K562 (cell line): ENCODE data around the gene RRP9. TPM values are rescaled to one million over a fixed set of nuclear protein-coding genes. Genes with fewer than 3 reads are reported as not detected.
A peak's percentile ranks its signal among the peaks of the same experiment; 100 is the strongest.

Source experiments
- CSDE1 ChIP-seq, 2 experiments: fragments of 450-650 bp; IDR thresholded peaks; 2 replicates each; pipeline ENCODE4 v1.6.1; 2016; ENCODE audit warnings: mild to moderate bottlenecking in 1 of 2
- ETV1 ChIP-seq: fragments of 450-650 bp; conservative IDR thresholded peaks from 2 replicates; pipeline ENCODE4 v1.6.1; 2016; ENCODE audit warnings: missing genetic modification characterization, control low read depth, low read depth, missing compliant biosample characterization
- FIP1L1 ChIP-seq: fragments of 200-400 bp; formaldehyde crosslinking; IDR thresholded peaks from 2 replicates; pipeline ENCODE4 v1.6.1; 2018; ENCODE audit warnings: mild to moderate bottlenecking, low read depth, low read length; ENCODE audit not compliant: poor library complexity, severe bottlenecking
- HDAC6 ChIP-seq: IDR thresholded peaks from 2 replicates; pipeline ENCODE4 v1.6.1; 2012; ENCODE audit warnings: low read depth, mild to moderate bottlenecking, control low read depth, inconsistent platforms, low read length, moderate library complexity
- HDAC8 ChIP-seq: fragments of 450-650 bp; IDR thresholded peaks from 2 replicates; pipeline ENCODE4 v1.6.1; 2016; ENCODE audit warnings: mild to moderate bottlenecking, missing genetic modification characterization, moderate library complexity, missing compliant biosample characterization
- HMG20B ChIP-seq: fragments of 250-450 bp; sonication (Bioruptor Pico); IDR thresholded peaks from 2 replicates; pipeline ENCODE4 v1.5.0; 2021; ENCODE audit warnings: mild to moderate bottlenecking
- MTA3 ChIP-seq: fragments of 450-650 bp; formaldehyde crosslinking; IDR thresholded peaks from 2 replicates; pipeline ENCODE4 v1.6.1; 2017; ENCODE audit warnings: mild to moderate bottlenecking, borderline replicate concordance
- NELFE ChIP-seq: IDR thresholded peaks from 2 replicates; pipeline ENCODE4 v1.6.1; 2011; ENCODE audit warnings: mild to moderate bottlenecking; ENCODE audit not compliant: insufficient read depth, insufficient read length
- NFATC3 ChIP-seq: fragments of 450-650 bp; IDR thresholded peaks from 2 replicates; pipeline ENCODE4 v1.6.1; 2017; ENCODE audit warnings: mild to moderate bottlenecking
- NFE2L1 ChIP-seq: fragments of 450-650 bp; IDR thresholded peaks from 2 replicates; pipeline ENCODE4 v1.6.1; 2016; ENCODE audit warnings: missing genetic modification characterization, low read depth, mild to moderate bottlenecking, missing compliant biosample characterization, moderate library complexity, borderline replicate concordance
- NFIC ChIP-seq: fragments of 450-650 bp; IDR thresholded peaks from 2 replicates; pipeline ENCODE4 v1.6.1; 2017; ENCODE audit warnings: mild to moderate bottlenecking, inconsistent platforms
- POLR2AphosphoS2 ChIP-seq: IDR thresholded peaks from 2 replicates; pipeline ENCODE4 v1.6.1; 2012; ENCODE audit warnings: low read length, improper control_type of control experiment
- POLR2B ChIP-seq: fragments of 450-650 bp; IDR thresholded peaks from 2 replicates; pipeline ENCODE4 v1.6.1; 2018; ENCODE audit warnings: low read depth; ENCODE audit not compliant: partially characterized antibody
- POLR2G ChIP-seq: fragments of 200-400 bp; formaldehyde crosslinking; IDR thresholded peaks from 2 replicates; pipeline ENCODE4 v1.6.1; 2017; ENCODE audit warnings: low read depth, mild to moderate bottlenecking, antibody characterized with exemption, low read length, moderate library complexity
- RFX1 ChIP-seq: fragments of 450-650 bp; IDR thresholded peaks from 2 replicates; pipeline ENCODE4 v1.6.1; 2016; ENCODE audit warnings: mild to moderate bottlenecking, moderate library complexity
- SMARCA4 ChIP-seq: fragments of 450-650 bp; IDR thresholded peaks from 2 replicates; pipeline ENCODE4 v1.6.1; 2016
- SMARCA5 ChIP-seq: fragments of 450-650 bp; IDR thresholded peaks from 2 replicates; pipeline ENCODE4 v1.6.1; 2016
- SREBF2 ChIP-seq: sonication (generic); formaldehyde crosslinking; IDR thresholded peaks from 2 replicates; pipeline ENCODE4 v1.4.0; 2020; ENCODE audit warnings: mild to moderate bottlenecking, missing genetic modification reagents
- YBX1 ChIP-seq: fragments of 450-650 bp; IDR thresholded peaks from 2 replicates; pipeline ENCODE4 v1.7.1; 2016; ENCODE audit warnings: mild to moderate bottlenecking
- ZFP30 ChIP-seq: fragments of 250-450 bp; sonication (Bioruptor Pico); IDR thresholded peaks from 2 replicates; pipeline ENCODE4 v1.8.0; 2022; ENCODE audit warnings: moderate library complexity, mild to moderate bottlenecking, inconsistent platforms, borderline replicate concordance
- ZNF143 ChIP-seq: sonication (generic); formaldehyde crosslinking; IDR thresholded peaks from 2 replicates; pipeline ENCODE4 v1.9.0; 2022; ENCODE audit warnings: mild to moderate bottlenecking, missing genetic modification reagents
- ZNF197 ChIP-seq: fragments of 200-800 bp; sonication (Bioruptor generic); IDR thresholded peaks from 2 replicates; pipeline ENCODE4 v1.6.1; 2016; ENCODE audit warnings: low read depth, missing genetic modification characterization, missing compliant biosample characterization
- ZNF551 ChIP-seq: fragments of 250-450 bp; sonication (Bioruptor Pico); IDR thresholded peaks from 2 replicates; pipeline ENCODE4 v1.5.0; 2021; ENCODE audit warnings: mild to moderate bottlenecking, moderate library complexity
- ZNF830 ChIP-seq: fragments of 250-450 bp; sonication (Bioruptor Pico); IDR thresholded peaks from 2 replicates; pipeline ENCODE4 v1.5.0; 2021; ENCODE audit warnings: mild to moderate bottlenecking
- polyA plus RNA-seq, 8 experiments: library from polyadenylated mRNA; depleted of rRNA in 4 of 8; stranded (reverse) in 5 of 8; unstranded in 3 of 8; fragments of >200 nt; fragmentation: Nextera tagmentation in 2 of 8; fragmentation: Illumina TruSeq in 1 of 8; extraction: Ambion mirVana in 2 of 8; extraction: Trizol in 1 of 8; gene quantifications; 2 replicates each; pipeline versions ENCODE4 v1.2.1 to v1.2.3, GENCODE V29; 2011 to 2014; ENCODE audit warnings: inconsistent platforms in 1 of 8, missing spikeins in 1 of 8
- total RNA-seq, 7 experiments: library from RNA; depleted of rRNA in 6 of 7; stranded (reverse); fragments of >200 nt in 6 of 7; fragmentation: Illumina TruSeq in 2 of 7; extraction: Trizol in 2 of 7; gene quantifications; 2 replicates each; pipeline versions ENCODE4 v1.2.1 to v1.2.3, GENCODE V29; 2011 to 2021; ENCODE audit warnings: low replicate concordance in 1 of 7
- TF ChIP-seq, protein P1 (sequence below): fragments of 250-450 bp; sonication (Bioruptor Pico); IDR thresholded peaks from 2 replicates; pipeline ENCODE4 v1.8.0; 2021; ENCODE audit warnings: mild to moderate bottlenecking, moderate library complexity
- TF ChIP-seq, protein P2 (sequence below): sonication (generic); formaldehyde crosslinking; IDR thresholded peaks from 2 replicates; pipeline ENCODE4 v1.8.1; 2023; ENCODE audit warnings: missing genetic modification reagents, mild to moderate bottlenecking, borderline replicate concordance

Gene RRP9
- total and polyA plus RNA-seq, 9 of the 15 experiments (the other 6 are each of a cell fraction or from before 2014, with no cell fraction given), result 5.2 to 67.0 (median 45.9) TPM

DNA sequence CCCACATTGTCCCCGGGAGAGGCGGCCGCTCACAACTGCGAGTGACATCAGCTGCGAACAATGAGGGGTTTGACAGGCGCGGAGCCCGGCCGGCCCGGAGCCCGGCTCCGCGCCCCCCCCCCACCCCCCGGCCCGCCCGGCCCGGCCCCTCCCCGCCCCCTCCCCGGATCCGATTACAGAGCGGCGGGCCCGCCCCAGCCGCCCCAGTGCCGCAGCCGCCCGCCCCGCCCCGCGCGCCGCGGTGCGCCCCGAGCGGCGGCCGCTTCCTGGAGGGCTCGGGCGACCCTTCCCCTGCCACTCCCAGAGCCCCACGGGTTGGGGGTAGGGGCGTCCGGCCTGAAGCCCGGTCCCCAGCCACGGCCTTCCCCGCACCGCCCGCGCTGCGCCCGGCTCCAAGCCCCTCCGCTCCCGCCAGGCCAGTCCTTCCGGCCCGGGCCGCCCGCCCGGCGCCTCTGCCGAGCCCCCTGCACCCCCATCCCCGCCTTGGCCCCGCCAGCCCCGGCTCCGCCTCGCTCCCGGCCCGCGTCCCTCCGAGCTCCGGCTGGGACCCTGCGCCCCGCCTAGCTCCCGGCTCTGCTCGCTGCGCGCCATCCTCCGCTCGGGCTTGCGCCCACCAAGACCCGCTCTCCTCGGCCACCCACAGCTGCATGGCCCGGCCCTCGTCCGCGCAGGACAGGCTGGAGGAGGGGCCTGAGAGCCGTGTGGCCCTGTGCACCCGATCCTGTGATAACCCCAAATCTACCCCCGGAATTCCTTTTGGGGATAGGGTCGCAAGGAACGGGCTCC is 25.9 kb upstream of the RRP9 start, which contains the start of gene PCBP4 (continued):
- TF ChIP-seq, protein P1, sequence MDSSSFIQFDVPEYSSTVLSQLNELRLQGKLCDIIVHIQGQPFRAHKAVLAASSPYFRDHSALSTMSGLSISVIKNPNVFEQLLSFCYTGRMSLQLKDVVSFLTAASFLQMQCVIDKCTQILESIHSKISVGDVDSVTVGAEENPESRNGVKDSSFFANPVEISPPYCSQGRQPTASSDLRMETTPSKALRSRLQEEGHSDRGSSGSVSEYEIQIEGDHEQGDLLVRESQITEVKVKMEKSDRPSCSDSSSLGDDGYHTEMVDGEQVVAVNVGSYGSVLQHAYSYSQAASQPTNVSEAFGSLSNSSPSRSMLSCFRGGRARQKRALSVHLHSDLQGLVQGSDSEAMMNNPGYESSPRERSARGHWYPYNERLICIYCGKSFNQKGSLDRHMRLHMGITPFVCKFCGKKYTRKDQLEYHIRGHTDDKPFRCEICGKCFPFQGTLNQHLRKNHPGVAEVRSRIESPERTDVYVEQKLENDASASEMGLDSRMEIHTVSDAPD (CRISPR knock-in tag), result no peak
- no peak for TF ChIP-seq SMARCA5
- TF ChIP-seq, protein P2, sequence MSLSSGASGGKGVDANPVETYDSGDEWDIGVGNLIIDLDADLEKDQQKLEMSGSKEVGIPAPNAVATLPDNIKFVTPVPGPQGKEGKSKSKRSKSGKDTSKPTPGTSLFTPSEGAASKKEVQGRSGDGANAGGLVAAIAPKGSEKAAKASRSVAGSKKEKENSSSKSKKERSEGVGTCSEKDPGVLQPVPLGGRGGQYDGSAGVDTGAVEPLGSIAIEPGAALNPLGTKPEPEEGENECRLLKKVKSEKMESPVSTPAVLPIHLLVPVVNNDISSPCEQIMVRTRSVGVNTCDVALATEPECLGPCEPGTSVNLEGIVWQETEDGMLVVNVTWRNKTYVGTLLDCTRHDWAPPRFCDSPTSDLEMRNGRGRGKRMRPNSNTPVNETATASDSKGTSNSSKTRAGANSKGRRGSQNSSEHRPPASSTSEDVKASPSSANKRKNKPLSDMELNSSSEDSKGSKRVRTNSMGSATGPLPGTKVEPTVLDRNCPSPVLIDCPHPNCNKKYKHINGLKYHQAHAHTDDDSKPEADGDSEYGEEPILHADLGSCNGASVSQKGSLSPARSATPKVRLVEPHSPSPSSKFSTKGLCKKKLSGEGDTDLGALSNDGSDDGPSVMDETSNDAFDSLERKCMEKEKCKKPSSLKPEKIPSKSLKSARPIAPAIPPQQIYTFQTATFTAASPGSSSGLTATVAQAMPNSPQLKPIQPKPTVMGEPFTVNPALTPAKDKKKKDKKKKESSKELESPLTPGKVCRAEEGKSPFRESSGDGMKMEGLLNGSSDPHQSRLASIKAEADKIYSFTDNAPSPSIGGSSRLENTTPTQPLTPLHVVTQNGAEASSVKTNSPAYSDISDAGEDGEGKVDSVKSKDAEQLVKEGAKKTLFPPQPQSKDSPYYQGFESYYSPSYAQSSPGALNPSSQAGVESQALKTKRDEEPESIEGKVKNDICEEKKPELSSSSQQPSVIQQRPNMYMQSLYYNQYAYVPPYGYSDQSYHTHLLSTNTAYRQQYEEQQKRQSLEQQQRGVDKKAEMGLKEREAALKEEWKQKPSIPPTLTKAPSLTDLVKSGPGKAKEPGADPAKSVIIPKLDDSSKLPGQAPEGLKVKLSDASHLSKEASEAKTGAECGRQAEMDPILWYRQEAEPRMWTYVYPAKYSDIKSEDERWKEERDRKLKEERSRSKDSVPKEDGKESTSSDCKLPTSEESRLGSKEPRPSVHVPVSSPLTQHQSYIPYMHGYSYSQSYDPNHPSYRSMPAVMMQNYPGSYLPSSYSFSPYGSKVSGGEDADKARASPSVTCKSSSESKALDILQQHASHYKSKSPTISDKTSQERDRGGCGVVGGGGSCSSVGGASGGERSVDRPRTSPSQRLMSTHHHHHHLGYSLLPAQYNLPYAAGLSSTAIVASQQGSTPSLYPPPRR (CRISPR knock-in tag), result no peak
- TF ChIP-seq HMG20B, result no peak
- TF ChIP-seq SMARCA4, result no peak
- no peak for TF ChIP-seq POLR2AphosphoS2
- no peak for TF ChIP-seq ETV1
- no peak for TF ChIP-seq RFX1
- TF ChIP-seq POLR2B, result no peak
- no peak for TF ChIP-seq ZFP30
- no peak for TF ChIP-seq MTA3
- no peak for TF ChIP-seq HDAC6
- TF ChIP-seq HDAC8 (tag), result no peak
- no peak for TF ChIP-seq CSDE1 (IDR thresholded peaks at IDR 0.05)
- no peak for TF ChIP-seq SREBF2 (CRISPR knock-in tag)
- TF ChIP-seq POLR2G, result peak; percentile 63; the same call in 1 of the 2 replicates
- no peak for TF ChIP-seq ZNF143 (CRISPR knock-in tag)
- no peak for TF ChIP-seq ZNF551
- no peak for TF ChIP-seq YBX1
- no peak for TF ChIP-seq NFATC3
- TF ChIP-seq NELFE, result no peak
- no peak for TF ChIP-seq ZNF830 (CRISPR knock-in tag)
- TF ChIP-seq NFE2L1, result no peak
- TF ChIP-seq ZNF197 (CRISPR knock-in tag), result no peak
- no peak for TF ChIP-seq NFIC
- no peak for TF ChIP-seq FIP1L1
